ENCODE measurements around the gene MTMR2. TPM values are rescaled to one million over a fixed set of nuclear protein-coding genes. Genes with fewer than 3 reads are reported as not detected.
"Not testable (repeated sequence)": the region's sequence is repeated elsewhere in the genome, so short reads cannot be mapped to it uniquely, and the experiment has no call there.

The MTMR2 gene
- total and polyA plus RNA-seq, 4 donors: 11.6 to 53.7 (median 24.4) TPM

DNA sequence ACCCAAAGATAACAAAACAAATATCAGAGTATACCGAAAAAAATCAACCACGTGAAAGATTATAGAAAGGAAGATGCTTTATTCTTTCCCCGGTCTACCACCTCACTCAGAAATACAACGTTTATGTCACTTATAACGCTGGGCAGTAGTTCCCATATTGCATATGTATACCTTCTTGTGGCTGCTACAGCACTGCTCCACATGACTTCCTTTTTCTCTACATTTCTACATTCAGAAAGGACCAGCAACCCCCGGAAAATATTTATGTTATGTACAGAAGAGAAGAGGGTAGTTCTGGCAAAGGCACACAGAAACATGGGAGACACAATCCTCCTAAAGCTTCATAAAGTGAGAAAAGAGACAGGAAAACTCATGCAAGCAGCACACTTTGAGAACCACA lies 56.8 kb downstream of the MTMR2 start:
- no peak for TF ChIP-seq CTCF (IDR thresholded peaks at IDR 0.05; ENCODE audit: control extremely low read depth, extremely low read depth)
- WGBS, 2 donors: 54 to 77% methylated on average over 6 of the region's 6 CpGs
- H3K27ac ChIP-seq (ENCODE audit: low read depth in 1 of 2, low read length in 1 of 2): no peak overlapping the region
- peaks cover 0 to 7% (median 3%) of the 10 kb centered on the region in 4 donors for H3K36me3 ChIP-seq (ENCODE audit: control insufficient read depth in 4 of 4, insufficient read depth in 4 of 4, low read length in 4 of 4)
- H3K27me3 ChIP-seq (ENCODE audit: control insufficient read depth in 3 of 3, insufficient read depth in 3 of 3, low read length in 2 of 3): no peaks in the 10 kb centered on the region
- H3K9ac ChIP-seq (ENCODE audit: insufficient read depth in 1 of 2, low read length in 2 of 2): no peak overlapping the region
- no peak overlapping the region for H3K4me3 ChIP-seq
- H3K4me1 ChIP-seq (ENCODE audit: control insufficient read depth in 5 of 5, insufficient read depth in 5 of 5, low read length in 5 of 5): no peaks in the 10 kb centered on the region
- no peak for ATAC-seq (ENCODE audit: insufficient read depth, low FRiP score)
- no peak for DNase-seq
- no peaks in the 10 kb centered on the region for H3K9me3 ChIP-seq (ENCODE audit: control insufficient read depth in 4 of 4, insufficient read depth in 3 of 4, low read length in 3 of 4)

DNA sequence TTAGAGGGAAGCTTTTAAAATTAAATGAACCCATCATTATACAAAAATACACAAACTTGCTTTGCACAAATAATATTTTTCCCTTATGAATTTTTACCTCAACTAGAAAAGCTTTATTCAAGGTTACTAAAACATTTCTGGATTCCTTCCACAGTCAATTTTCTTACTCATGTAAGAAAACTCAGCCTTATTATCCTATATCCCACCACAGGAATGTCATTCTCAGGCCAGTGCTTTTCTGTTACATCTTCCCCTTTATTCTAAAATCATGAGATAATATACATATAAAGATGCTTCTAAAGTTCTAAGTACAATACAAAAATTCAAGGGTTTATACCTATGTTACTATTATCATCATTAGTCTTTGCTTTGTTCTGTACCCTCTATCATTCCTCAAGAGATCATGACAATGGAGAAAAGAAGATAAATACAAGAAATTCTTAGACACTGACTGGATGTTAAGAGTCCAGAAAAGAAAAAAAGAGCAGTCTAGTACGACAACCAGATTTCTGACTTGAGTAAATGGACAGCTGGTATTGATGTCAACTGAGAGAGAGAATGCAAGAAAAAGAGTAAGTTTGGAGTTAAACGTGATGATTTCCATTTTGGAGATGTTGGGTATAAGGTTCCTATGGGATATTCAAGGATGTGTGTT lies 60.3 kb downstream of the MTMR2 start:
- Histone ChIP-seq H3K4me3 (no peak overlapping the region), H3K9ac (ENCODE audit: insufficient read depth in 1 of 2, low read length in 2 of 2) (no peak overlapping the region), H3K4me1 (ENCODE audit: control insufficient read depth in 5 of 5, insufficient read depth in 5 of 5, low read length in 5 of 5) (no peaks in the 10 kb centered on the region), H3K9me3 (ENCODE audit: control insufficient read depth in 4 of 4, insufficient read depth in 3 of 4, low read length in 3 of 4) (no peaks in the 10 kb centered on the region), H3K36me3 (ENCODE audit: control insufficient read depth in 4 of 4, insufficient read depth in 4 of 4, low read length in 4 of 4) (peaks cover 2 to 14% (median 8%) of the 10 kb centered on the region in 4 donors), H3K27ac (ENCODE audit: low read depth in 1 of 2, low read length in 1 of 2) (no peak overlapping the region), H3K27me3 (ENCODE audit: control insufficient read depth in 3 of 3, insufficient read depth in 3 of 3, low read length in 2 of 3) (no peaks in the 10 kb centered on the region)
- no peak for ATAC-seq (ENCODE audit: insufficient read depth, low FRiP score)
- no peak for DNase-seq
- no peak for TF ChIP-seq CTCF (IDR thresholded peaks at IDR 0.05; ENCODE audit: control extremely low read depth, extremely low read depth)
- WGBS, 2 donors: 93 to 98% methylated on average over 2 of the region's 2 CpGs

DNA sequence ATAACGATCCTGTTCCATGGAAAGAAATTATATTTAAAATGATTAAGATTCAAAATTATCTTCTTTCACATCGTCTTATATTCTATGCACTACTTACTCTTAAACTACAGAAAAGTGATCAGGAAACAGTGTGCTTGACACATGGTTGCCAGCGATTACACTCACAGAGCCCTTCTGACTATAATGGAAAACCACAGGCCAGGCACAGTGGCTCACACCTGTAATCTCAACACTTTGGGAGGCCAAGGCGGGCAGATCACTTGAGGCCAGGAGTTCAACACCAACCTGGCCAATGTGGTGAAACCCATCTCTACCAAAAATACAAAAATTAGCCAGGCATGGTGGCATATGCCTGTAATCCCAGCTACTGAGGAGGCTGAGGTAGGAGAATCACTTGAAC lies 63.9 kb downstream of the MTMR2 start:
- WGBS, 2 donors: 93 to 96% methylated on average over 4 of the region's 4 CpGs
- H3K9me3 ChIP-seq (ENCODE audit: control insufficient read depth in 4 of 4, insufficient read depth in 3 of 4, low read length in 3 of 4); H3K27ac ChIP-seq (ENCODE audit: low read depth in 1 of 2, low read length in 1 of 2); H3K4me1 ChIP-seq (ENCODE audit: control insufficient read depth in 5 of 5, insufficient read depth in 5 of 5, low read length in 5 of 5); ATAC-seq (ENCODE audit: insufficient read depth, low FRiP score); H3K27me3 ChIP-seq (ENCODE audit: control insufficient read depth in 3 of 3, insufficient read depth in 3 of 3, low read length in 2 of 3); H3K9ac ChIP-seq (ENCODE audit: insufficient read depth in 1 of 2, low read length in 2 of 2); DNase-seq; H3K4me3 ChIP-seq: not testable (repeated sequence)
- peaks cover 2 to 21% (median 15%) of the 10 kb centered on the region in 4 donors for H3K36me3 ChIP-seq (ENCODE audit: control insufficient read depth in 4 of 4, insufficient read depth in 4 of 4, low read length in 4 of 4)

DNA sequence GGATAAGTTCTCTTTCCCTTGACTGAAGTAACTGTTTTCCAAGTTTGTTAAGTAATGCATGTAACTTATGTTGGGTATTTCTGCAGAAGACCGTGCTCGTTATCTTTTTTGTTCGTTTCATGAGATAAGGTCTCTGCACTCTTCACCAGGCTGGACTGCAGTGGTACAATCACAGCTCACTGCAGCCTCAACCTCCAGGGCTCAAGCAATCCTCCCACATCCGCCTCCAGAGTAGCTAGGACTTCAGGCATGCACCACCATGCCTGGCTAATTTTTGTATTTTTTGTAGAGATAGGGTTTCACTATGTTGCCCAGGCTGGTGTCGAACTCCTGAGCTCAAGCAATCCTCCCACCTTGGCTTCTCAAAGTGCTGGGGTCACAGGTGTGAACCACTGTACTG lies 69.5 kb downstream of the MTMR2 start:
- peaks cover 0 to 18% (median 9%) of the 10 kb centered on the region in 4 donors for H3K36me3 ChIP-seq (ENCODE audit: control insufficient read depth in 4 of 4, insufficient read depth in 4 of 4, low read length in 4 of 4)
- not testable (repeated sequence) for H3K4me1 ChIP-seq (ENCODE audit: control insufficient read depth in 5 of 5, insufficient read depth in 5 of 5, low read length in 5 of 5); H3K9me3 ChIP-seq (ENCODE audit: control insufficient read depth in 4 of 4, insufficient read depth in 3 of 4, low read length in 3 of 4); H3K4me3 ChIP-seq; ATAC-seq (ENCODE audit: insufficient read depth, low FRiP score); H3K27ac ChIP-seq (ENCODE audit: low read depth in 1 of 2, low read length in 1 of 2); H3K27me3 ChIP-seq (ENCODE audit: control insufficient read depth in 3 of 3, insufficient read depth in 3 of 3, low read length in 2 of 3); H3K9ac ChIP-seq (ENCODE audit: insufficient read depth in 1 of 2, low read length in 2 of 2); DNase-seq
- WGBS, 2 donors: 76 to 92% methylated on average over 5 of the region's 5 CpGs
